ENCODE measurements around the gene ZBTB38. TPM values are rescaled to one million over a fixed set of nuclear protein-coding genes. Genes with fewer than 3 reads are reported as not detected.

ZBTB38 gene
- total RNA-seq, 1 donor from 2014 or later: 46.7 TPM

DNA sequence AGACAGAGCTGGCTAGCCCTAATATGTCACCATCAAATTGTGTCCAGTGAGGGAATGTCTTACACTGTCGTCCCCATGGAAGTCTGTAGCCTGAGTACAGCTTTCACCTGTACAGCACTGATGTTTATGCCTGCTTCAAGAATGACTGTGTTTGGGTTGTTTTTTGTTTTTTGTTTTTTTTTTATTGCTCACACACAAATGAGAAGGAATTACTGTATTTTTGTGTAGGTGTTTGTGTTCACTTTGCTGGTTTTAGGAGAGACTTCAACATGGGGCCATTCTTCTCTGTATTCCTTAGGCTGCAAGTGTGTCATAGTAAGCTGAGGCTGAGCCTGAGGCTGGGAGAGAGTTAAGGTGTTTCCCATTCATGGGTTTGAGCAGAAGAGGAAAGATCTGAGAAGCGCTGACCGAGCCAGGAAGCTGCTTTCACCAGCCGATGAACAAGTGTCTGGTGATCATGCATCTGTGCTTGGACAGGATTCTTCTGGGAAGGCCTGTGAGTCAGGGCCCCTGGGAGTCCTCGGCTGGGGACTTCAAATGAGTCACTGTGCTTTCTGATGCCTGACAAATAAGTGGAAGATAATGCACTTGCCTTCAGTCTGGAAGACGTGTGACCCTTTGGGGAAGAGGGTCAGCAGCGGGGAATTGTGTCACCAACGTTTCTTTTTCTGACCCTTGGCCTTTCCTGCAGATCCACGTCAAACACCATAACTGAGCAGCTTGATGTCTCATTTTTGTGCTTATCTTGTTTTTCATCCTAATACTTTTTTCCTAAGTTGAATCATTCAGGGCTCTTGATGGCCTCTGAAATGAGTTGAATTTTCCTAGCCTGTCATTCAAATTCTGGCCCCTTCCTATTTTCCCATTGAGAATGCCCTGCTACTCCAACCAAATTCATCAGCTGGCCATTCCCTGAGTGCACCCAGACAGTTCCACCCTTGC, 36.7 kb upstream of the ZBTB38 start:
- no peak for DNase-seq (ENCODE audit: low spot score in 2 of 2, unreplicated experiment in 2 of 2)
- Mint-ChIP-seq H3K4me1 (peaks cover 14% of the 10 kb centered on the region), H3K27ac (no peak overlapping the region)

DNA sequence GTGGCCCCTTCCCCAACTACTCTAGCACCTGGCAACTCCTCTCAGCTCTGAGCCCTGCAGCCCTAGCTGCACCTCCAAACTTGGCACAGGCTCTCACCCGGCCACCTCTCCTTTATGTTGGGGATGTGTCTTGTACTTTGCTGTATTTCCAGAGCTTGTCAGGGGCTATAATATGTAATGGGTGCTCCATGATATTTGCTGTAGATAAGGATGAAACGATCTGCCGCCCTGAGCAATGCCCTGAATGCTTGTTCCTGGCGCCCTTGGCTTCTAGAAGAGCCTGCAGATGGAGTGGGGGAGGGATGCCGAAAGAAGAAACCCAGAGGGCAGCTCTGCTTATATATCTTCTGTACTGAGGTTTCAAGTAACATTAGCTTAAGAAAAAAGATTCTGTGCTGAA, 35.9 kb upstream of the ZBTB38 start:
- Mint-ChIP-seq H3K9me3 (no peaks in the 10 kb centered on the region), H3K4me1 (peaks cover 19% of the 10 kb centered on the region), H3K4me3 (no peak overlapping the region), H3K36me3 (no peaks in the 10 kb centered on the region), H3K27me3 (ENCODE audit: low read depth) (no peaks in the 10 kb centered on the region), H3K27ac (no peak overlapping the region)
- TF ChIP-seq, protein P1, sequence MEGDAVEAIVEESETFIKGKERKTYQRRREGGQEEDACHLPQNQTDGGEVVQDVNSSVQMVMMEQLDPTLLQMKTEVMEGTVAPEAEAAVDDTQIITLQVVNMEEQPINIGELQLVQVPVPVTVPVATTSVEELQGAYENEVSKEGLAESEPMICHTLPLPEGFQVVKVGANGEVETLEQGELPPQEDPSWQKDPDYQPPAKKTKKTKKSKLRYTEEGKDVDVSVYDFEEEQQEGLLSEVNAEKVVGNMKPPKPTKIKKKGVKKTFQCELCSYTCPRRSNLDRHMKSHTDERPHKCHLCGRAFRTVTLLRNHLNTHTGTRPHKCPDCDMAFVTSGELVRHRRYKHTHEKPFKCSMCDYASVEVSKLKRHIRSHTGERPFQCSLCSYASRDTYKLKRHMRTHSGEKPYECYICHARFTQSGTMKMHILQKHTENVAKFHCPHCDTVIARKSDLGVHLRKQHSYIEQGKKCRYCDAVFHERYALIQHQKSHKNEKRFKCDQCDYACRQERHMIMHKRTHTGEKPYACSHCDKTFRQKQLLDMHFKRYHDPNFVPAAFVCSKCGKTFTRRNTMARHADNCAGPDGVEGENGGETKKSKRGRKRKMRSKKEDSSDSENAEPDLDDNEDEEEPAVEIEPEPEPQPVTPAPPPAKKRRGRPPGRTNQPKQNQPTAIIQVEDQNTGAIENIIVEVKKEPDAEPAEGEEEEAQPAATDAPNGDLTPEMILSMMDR (IDR thresholded peaks at IDR 0.05; ENCODE audit: unreplicated experiment): no peak
- DNase-seq (ENCODE audit: low spot score in 2 of 2, unreplicated experiment in 2 of 2): no peak

More for the DNA sequence above, 36.7 kb upstream of the ZBTB38 start:
- no peaks in the 10 kb centered on the region for H3K9me3 Mint-ChIP-seq
- TF ChIP-seq, protein P1 (IDR thresholded peaks at IDR 0.05; ENCODE audit: unreplicated experiment): no peak
- no peaks in the 10 kb centered on the region for H3K27me3 Mint-ChIP-seq (ENCODE audit: low read depth)
- no peaks in the 10 kb centered on the region for H3K36me3 Mint-ChIP-seq
- no peak overlapping the region for H3K4me3 Mint-ChIP-seq

DNA sequence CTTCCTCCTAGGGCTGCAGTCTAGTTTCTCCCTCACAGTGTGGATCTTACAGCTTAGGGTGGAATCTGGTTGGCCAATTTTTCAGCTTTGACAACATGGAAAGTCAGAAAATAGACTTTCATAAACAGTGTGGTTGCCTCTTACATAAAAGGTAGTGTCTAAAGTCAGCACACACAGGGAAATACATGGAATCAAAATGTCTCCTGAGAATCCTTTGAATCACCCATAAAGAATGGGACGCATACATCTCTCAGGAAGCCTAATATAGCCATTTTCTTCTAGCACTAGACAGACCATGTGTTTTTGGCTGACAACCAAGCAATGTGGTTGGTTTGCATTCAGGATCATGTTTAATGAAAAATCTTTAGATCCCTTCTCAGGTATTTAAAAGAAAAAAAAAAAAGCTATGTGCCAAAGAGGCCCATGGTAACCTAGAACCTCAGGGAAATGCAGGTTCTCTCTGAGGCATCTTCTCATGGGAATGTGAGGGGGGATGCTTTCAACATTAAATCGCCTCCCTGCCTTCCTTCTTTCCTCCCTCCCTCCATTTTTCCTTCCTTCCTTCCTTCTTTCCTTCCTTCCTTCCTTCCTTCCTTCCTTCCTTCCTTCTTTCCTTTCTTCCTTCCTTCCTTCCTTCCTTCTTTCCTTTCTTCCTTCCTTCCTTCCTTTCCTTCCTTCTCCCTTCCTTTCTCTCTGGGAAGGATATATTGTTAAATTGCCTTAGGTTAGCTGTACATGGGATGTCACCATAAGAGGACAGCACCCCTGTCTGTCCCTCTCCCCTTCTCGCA, 34.3 kb upstream of the ZBTB38 start:
- no peaks in the 10 kb centered on the region for H3K27me3 Mint-ChIP-seq (ENCODE audit: low read depth)
- no peak overlapping the region for H3K27ac Mint-ChIP-seq
- H3K4me3 Mint-ChIP-seq: no peak overlapping the region
- H3K36me3 Mint-ChIP-seq: no peaks in the 10 kb centered on the region
- DNase-seq (ENCODE audit: low spot score in 2 of 2, unreplicated experiment in 2 of 2): no peak
- TF ChIP-seq, protein P1 (IDR thresholded peaks at IDR 0.05; ENCODE audit: unreplicated experiment): no peak
- H3K4me1 Mint-ChIP-seq: peaks cover 11% of the 10 kb centered on the region
- H3K9me3 Mint-ChIP-seq: peaks cover 3% of the 10 kb centered on the region

- H3K27ac Mint-ChIP-seq: no peak overlapping the region
- peaks cover 6% of the 10 kb centered on the region for H3K9me3 Mint-ChIP-seq
- no peak for DNase-seq (ENCODE audit: low spot score in 2 of 2, unreplicated experiment in 2 of 2)
- H3K27me3 Mint-ChIP-seq (ENCODE audit: low read depth): no peaks in the 10 kb centered on the region
- no peaks in the 10 kb centered on the region for H3K36me3 Mint-ChIP-seq
- TF ChIP-seq, protein P1 (IDR thresholded peaks at IDR 0.05; ENCODE audit: unreplicated experiment): no peak
- peaks cover 11% of the 10 kb centered on the region for H3K4me1 Mint-ChIP-seq
- H3K4me3 Mint-ChIP-seq: no peak overlapping the region
Observed at GRCh38 chr3:141334627-141335250, 33.6 kb upstream of the ZBTB38 start.

DNA sequence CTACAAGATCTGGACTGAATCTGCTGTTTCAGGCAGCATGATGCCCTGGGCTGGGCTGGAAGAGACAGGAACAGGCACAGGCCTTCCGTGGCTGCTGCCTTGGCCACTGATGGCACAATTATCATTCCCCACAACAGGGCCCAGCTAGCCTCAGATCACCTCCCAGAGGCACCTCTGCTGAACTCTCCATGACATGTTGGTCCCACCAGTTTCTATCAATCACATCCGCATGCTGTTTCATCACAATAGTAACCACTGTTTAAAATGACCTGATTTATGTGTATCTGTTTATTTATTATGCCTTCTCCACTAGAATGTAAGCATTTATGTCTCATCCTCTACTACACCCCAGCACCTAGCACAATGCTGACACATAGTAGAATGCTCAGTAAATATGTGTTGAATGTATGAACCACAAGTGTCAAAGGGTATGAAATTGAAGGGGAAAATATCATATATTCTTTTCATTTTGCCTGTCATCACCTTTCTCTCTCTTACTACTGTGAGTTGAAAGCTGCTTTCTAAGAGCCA, 32.7 kb upstream of the ZBTB38 start:
- Mint-ChIP-seq H3K4me1 (peaks cover 11% of the 10 kb centered on the region), H3K9me3 (peaks cover 8% of the 10 kb centered on the region), H3K36me3 (no peaks in the 10 kb centered on the region), H3K27me3 (ENCODE audit: low read depth) (no peaks in the 10 kb centered on the region), H3K27ac (no peak overlapping the region), H3K4me3 (no peak overlapping the region)
- DNase-seq (ENCODE audit: low spot score in 2 of 2, unreplicated experiment in 2 of 2): no peak
- TF ChIP-seq, protein P1 (IDR thresholded peaks at IDR 0.05; ENCODE audit: unreplicated experiment): no peak

Measured in mesothelial cell of epicardium (in vitro differentiated cells).